HTERT RPE-1 (cell line): Measurements from ENCODE around the gene USP36.
"Not testable (repeated sequence)": the region's sequence is repeated elsewhere in the genome, so short reads cannot be mapped to it uniquely, and the experiment has no call there.

Experiments
- in situ Hi-C: fragments of 300-500 bp; cut with MboI; formaldehyde crosslinking; loops from 4 replicates; pipeline ENCODE4 v1.14.3; 2020; ENCODE audit warnings: low sequenced_read_pairs

The USP36 gene

GRCh38 chr17:78774453-78774852, 66.2 kb downstream of the USP36 start:
- in situ Hi-C loops, result no loop called here

DNA sequence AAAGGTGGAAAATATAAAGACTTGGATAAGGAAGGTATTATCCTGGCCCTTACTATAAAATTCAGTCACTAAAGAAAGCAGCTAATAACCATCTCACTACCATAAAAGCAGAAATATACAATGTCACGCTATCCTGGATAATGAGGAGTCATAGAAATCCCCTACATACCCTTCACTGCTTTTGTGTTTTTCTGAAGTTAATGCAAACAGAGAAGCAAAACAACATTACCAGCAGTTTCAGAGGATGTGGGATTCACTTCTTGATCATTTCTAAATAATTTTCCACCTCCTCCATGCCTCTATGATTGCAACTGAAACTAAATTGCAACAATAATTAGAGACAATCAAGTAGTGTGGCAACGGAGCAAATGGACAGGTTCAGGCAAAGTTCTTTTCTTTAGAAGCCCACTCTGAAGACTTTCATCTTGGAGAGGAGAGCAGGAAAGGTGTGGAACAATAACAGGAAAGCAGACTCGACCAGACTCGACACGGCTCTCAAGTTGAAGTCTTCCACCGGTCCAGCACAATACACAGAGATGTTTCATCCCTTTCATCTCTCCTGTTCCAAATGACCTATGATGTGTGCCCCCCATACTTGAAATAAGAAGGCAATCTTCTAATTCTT, 68.7 kb downstream of the USP36 start:
- in situ Hi-C loops, result no loop called here

DNA sequence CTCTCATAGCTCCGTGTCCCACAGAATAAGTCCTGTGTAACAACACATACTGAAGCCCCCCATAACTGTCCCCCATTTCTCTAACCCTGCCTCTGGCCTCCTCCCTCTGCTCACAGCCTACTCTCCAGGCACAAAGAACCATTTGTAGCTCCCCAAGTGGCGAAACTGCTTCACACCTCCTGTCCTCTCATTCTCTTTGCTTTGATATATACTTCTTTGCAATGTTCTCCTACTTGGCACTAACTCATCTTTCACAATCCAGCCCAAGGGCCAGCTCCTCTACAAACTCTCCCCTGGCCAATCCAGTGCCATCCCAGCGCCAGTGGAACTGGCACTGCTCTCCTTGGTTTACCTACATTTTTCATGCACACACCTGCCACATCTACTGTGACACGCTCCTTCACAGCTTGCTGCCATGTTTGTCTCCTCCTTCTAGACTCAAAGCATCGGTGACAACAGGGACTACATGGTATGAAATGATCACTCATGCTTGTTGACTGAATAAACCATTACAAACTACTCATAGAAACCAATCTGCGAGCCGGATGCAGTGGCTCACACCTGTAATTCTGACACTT, 71.3 kb downstream of the USP36 start:
- in situ Hi-C loops, result no loop called here

DNA sequence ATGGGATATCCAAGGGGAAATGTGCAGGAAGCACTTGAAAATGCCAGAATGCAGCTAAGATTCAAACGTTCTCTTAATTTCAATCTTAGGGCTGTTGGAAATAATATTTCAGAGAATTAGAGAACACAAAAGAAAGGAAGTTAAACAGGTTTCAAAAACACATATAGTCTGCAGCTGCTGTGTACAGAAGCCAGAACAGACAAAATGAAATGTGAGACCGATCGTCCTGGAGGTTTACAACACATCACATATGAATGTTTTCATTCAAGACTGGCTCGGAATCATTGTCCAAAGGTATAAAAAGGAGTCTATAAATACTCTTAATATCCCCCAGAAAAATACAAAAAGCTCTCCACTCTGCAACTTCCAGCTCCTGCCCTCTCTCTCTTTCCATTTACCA, 72.8 kb downstream of the USP36 start:
- in situ Hi-C loops, result no loop called here

DNA sequence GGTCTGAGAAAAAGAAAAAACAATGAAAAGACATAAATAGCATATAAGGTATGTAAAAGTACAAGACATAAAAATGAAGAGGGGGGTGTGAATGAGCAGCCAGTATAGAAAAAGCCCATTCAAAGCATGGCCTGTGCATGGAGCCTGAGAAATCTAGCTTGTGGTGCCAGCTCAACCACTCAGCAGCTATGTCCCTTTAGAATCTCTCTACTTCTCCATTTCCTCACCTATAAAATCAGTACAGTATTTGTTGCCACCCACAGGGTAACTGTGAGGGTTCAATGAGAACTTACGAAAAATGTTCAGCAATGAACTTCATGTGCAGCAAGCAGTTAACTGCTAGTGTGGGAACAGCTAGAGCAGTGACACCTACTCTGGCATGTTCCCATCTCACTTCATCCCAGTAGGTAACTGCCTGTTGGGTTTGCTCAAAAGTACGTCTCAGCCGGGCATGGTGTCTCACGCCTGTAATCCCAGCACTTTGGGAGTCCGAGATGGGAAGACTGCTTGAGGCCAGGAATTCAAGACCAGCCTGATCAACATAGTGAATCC, 73.8 kb downstream of the USP36 start:
- in situ Hi-C loops, result no loop called here

GRCh38 chr17:78766225-78766624, 74.4 kb downstream of the USP36 start:
- in situ Hi-C loops, result no loop called here

DNA sequence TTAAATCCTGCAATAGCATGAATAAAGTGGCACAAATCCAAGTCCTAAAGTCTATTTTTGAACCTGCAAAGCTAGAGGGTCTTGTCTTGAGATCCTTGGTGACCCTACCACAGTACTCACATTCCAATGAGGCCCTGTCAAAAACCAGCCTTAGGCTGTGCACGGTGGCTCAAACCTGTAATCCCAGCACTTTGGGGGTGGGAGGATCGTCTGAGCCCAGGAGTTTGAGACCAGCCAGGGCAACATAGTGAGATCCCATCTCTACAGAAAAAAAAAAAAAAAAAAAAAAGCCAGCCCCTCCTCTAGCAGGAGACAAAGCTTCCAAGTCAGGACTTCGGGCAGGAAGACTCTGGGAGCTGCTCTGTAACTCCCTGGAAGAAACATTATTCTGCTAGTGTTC, 74.8 kb downstream of the USP36 start:
- in situ Hi-C loops, result no loop called here

- in situ Hi-C loops, result no loop called here
Observed at GRCh38 chr17:78764871-78765270, 75.7 kb downstream of the USP36 start.

- in situ Hi-C loops, result no loop called here
Observed at GRCh38 chr17:78763561-78763960, 77.1 kb downstream of the USP36 start.

GRCh38 chr17:78761789-78762406, 78.7 kb downstream of the USP36 start:
- in situ Hi-C loops, result no loop called here

DNA sequence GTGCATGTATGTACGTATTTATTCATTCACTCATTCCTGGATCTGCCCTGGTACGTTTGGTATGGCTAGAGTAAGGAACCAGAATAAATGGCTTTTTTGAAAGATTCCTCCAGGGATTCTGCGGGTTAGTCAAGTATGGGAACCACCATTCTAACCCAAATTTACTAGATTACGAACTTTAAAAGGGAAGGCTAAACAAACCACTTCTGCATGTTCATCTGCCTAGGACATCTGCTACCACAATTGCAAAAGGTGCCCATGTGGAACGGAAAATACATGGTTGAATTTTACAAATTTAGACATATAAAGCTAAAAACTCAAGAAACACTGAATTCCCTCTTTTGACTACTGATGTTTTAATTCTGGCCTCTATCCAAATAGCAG, 80.7 kb downstream of the USP36 start:
- in situ Hi-C loops, result no loop called here

DNA sequence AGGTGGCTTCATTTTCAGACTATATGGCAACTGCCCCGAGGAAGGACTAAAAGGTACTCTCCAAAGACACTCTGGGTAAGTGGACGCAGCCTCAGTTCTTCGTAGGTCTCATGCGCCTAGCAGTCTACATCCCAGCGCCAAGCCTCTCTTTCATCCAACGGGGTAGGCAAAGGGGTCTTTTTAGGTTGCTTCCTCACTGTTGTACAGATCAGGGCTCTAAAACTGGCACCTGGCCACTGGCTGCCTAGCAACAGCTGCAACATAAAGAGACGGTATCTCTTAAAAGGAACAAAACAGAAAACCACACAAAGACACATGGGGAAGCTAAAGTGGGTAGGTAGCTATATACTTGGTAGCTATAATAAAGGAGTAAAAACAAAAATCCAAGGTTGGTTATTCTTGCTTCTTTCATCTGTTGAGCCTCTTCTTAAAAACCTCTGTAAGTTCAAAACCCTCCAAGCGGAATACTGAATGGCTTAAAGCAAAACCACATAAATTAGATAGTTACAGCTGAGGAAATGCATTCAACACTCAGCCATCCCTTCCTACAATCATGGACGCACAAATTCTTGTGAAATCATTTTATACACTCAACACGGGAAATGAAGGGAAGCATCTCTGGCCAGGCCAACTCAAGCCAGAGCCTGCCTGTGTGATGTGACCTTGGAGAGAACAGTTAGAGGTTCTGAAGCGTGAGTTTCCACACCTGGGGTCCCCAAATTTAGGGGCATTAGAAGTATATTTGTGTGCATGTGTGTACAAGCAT, 81.2 kb downstream of the USP36 start:
- in situ Hi-C loops, result no loop called here

GRCh38 chr17:78753316-78754250, 87.0 kb downstream of the USP36 start:
- in situ Hi-C loops, result no loop called here

- in situ Hi-C loops, result no loop called here
Observed at GRCh38 chr17:78751447-78752161, 89.0 kb downstream of the USP36 start.

DNA sequence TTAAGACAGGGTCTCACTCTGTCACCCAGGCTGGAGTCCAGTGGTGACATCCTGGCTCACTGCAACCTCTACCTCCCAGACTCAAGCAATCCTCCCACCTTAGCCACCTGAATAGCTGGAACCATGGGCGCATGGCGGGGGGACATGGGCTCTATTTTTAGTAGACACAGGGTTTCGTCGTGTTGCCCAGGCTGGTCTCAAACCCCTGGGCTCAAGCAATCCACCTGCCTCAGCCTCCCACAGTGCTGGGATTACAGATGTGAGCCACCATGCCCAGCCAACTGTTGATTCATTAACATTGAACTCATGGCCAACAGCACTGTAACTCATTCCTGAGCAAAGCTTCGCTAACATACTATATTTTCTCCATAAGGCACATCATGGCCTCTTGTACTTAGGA, 89.6 kb downstream of the USP36 start:
- in situ Hi-C loops, result not testable (repeated sequence)

- in situ Hi-C loops, result no loop called here
Observed at GRCh38 chr17:78748730-78749317, 91.8 kb downstream of the USP36 start.

- in situ Hi-C loops, result no loop called here
Observed at GRCh38 chr17:78748048-78748729, 92.4 kb downstream of the USP36 start.

- in situ Hi-C loops, result no loop called here
Observed at GRCh38 chr17:78747488-78747887, 93.1 kb downstream of the USP36 start.

DNA sequence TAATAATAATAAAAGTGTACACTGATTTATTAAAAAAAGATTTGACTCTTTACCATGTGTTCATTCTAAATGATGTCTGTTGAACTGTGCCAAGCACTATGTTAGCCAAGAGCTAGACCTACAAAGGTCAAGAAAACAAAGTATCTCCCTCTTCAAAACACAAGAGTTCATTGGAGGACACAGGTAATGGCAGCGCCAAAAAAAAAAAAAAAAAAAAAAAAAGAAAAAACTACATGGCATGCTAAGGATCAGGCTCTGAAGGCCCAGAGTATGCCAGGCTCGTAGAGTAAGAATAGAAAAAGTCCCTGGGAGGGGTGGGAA, 93.7 kb downstream of the USP36 start:
- in situ Hi-C loops, result no loop called here
